Spinal cord (tissue), 10 donors: ENCODE results near the gene STRADB. TPM values are rescaled to one million over a fixed set of nuclear protein-coding genes. Genes with fewer than 3 reads are reported as not detected.

ENCODE experiments used
- DNase-seq, 6 donors: peaks; one replicate each; pipeline versions ENCODE4 v3.0.0 to v3.0.0-alpha.2; 2013 to 2015; ENCODE audit warnings: low spot score in 6 of 6, low read depth in 4 of 6
- H3K27ac ChIP-seq: one replicate; pipeline ENCODE4 v1.5.1; 2013; ENCODE audit warnings: low read depth, low read length, control low read depth
- H3K27me3 ChIP-seq: one replicate; pipeline ENCODE4 v1.6.1; 2013; ENCODE audit warnings: low read length; ENCODE audit not compliant: control insufficient read depth, insufficient read depth
- H3K36me3 ChIP-seq: one replicate; pipeline ENCODE4 v1.6.1; 2013; ENCODE audit warnings: low read length; ENCODE audit not compliant: control insufficient read depth, insufficient read depth
- H3K4me1 ChIP-seq: one replicate; pipeline ENCODE4 v1.6.1; 2013; ENCODE audit warnings: low read length; ENCODE audit not compliant: control insufficient read depth, insufficient read depth
- H3K4me3 ChIP-seq: one replicate; pipeline ENCODE4 v1.5.1; 2013; ENCODE audit warnings: low read depth, low read length, control low read depth
- H3K9me3 ChIP-seq: one replicate; pipeline ENCODE4 v1.6.1; 2013; ENCODE audit warnings: low read length; ENCODE audit not compliant: control insufficient read depth, insufficient read depth
- WGBS: methylation state at CpG from one replicate; pipeline ENCODE4 v1.1.5; 2013; ENCODE audit warnings: missing lambda C conversion rate; ENCODE audit not compliant: insufficient coverage; 5-methylcytosine and 5-hydroxymethylcytosine counted together
- polyA plus RNA-seq, 2 donors: library from polyadenylated mRNA; unstranded; fragments of 120-200 nt; gene quantifications; one replicate each; pipeline ENCODE4 v1.2.1, GENCODE V29; 2013; ENCODE audit not compliant: insufficient read length in 2 of 2
- total RNA-seq, 2 donors: library from RNA; depleted of rRNA in 1 of 2; stranded (reverse); fragments of 120-200 nt in 1 of 2; fragments of >200 nt in 1 of 2; gene quantifications; one replicate each; pipeline versions ENCODE4 v1.2.3 to v1.2.4, GENCODE V29; 2013 to 2014
- donor health status: healthy.

Gene STRADB
- total and polyA plus RNA-seq, 4 donors = 48.3 to 108 (median 78.0) TPM

DNA sequence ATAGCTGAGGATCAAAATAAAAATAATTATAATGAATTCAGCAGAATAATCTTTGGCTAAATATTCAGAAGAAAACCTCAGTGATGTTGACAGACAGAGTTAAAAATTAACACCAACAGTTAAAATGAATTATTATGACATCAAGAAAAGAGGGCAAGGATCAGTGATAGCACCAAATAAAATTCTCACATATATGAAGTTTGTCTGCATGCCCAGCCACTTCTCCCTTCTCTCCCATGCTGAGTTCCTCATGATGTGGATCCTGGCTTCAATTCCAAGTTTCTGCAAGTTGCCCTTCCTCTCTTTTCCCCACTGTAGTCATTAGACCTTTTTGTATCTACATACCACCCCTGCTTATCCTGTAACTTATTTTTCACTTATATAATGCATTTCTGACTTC is 6.8 kb downstream of the STRADB start:
- no peak overlapping the region for H3K4me3 ChIP-seq
- peaks cover 2% of the 10 kb centered on the region for H3K9me3 ChIP-seq
- H3K4me1 ChIP-seq = no peaks in the 10 kb centered on the region
- H3K27me3 ChIP-seq = no peaks in the 10 kb centered on the region
- DNase-seq = no peak
- H3K27ac ChIP-seq = no peak overlapping the region
- H3K36me3 ChIP-seq = peaks cover 5% of the 10 kb centered on the region

DNA sequence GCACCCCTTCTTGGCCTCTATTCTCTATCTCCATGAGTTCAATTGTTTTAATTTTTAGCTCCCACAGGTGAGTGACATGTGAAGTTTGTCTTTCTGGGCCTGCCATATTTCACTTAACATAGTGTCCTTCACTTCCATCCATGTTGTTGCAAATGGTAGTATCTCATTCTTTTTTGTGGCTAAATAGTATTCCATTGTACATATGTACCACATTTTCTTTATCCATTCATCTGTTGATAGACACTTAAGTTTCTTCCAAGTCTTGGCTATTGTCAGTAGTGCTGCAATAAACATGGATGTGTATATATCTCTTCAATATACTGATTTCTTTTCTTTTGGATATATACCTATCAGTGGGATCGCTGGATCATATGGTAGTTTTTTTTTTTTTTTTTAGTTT is 9.0 kb downstream of the STRADB start:
- H3K4me3 ChIP-seq = no peak overlapping the region
- no peak overlapping the region for H3K27ac ChIP-seq
- peaks cover 7% of the 10 kb centered on the region for H3K4me1 ChIP-seq
- H3K9me3 ChIP-seq = peaks cover 2% of the 10 kb centered on the region
- DNase-seq = no peak
- whole genome bisulfite sequencing = no CpG with 5 or more reads among the region's 1 CpG
- H3K36me3 ChIP-seq = peaks cover 19% of the 10 kb centered on the region
- H3K27me3 ChIP-seq = no peaks in the 10 kb centered on the region

DNA sequence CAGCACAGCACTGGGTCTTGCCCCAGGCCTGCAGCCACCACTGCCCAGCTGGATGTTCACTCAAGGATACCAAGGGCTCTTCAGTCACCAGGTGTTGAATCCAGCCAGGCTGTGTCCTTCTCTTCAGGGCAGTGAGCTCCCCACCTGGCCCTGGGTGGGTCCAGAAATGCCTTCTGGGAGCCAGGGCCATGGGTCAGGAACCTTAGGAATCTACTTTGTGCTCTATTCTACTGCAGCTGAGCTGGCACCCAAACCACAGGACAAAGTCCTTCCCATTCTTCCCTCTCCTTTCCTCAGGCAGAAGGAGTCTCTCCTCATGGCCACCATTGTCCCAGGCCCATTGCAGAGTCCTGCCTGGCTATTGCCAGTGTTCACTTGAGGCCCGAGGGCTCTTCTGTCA is 13.0 kb downstream of the STRADB start:
- Histone ChIP-seq H3K27ac (no peak overlapping the region), H3K27me3 (no peaks in the 10 kb centered on the region), H3K36me3 (peaks cover 17% of the 10 kb centered on the region), H3K4me3 (no peak overlapping the region), H3K9me3 (peaks cover 2% of the 10 kb centered on the region), H3K4me1 (peaks cover 10% of the 10 kb centered on the region)
- DNase-seq = no peak
- WGBS = 86% methylated on average over 1 of the region's 1 CpG

DNA sequence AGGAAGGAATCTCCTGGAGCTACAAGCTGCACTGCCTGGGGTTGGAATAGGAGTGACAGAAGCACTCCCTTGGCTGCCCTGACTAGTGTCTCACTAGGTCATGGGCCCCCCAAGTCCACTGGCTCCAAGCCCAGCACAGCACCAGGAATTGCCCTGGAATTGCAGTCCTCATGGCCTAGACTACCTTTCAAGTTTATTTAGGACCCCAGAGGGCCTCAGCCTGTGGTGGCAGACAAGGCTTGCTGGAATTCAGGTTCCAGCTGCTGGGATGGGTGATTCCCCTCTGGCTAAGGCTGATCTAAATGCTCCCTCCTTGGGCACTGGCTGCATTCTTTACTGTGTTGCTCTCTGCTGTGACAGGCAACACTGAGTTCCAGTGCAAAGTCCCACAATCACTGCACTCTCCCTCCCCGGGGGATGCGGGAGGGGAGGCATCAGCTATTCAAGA is 14.0 kb downstream of the STRADB start:
- Histone ChIP-seq H3K36me3 (peaks cover 17% of the 10 kb centered on the region), H3K4me3 (no peak overlapping the region), H3K27me3 (no peaks in the 10 kb centered on the region), H3K9me3 (peaks cover 2% of the 10 kb centered on the region), H3K4me1 (peaks cover 10% of the 10 kb centered on the region), H3K27ac (no peak overlapping the region)
- WGBS = no CpG with 5 or more reads among the region's 2 CpGs
- peak in 1 of 6 donors; percentile 19 for DNase-seq

DNA sequence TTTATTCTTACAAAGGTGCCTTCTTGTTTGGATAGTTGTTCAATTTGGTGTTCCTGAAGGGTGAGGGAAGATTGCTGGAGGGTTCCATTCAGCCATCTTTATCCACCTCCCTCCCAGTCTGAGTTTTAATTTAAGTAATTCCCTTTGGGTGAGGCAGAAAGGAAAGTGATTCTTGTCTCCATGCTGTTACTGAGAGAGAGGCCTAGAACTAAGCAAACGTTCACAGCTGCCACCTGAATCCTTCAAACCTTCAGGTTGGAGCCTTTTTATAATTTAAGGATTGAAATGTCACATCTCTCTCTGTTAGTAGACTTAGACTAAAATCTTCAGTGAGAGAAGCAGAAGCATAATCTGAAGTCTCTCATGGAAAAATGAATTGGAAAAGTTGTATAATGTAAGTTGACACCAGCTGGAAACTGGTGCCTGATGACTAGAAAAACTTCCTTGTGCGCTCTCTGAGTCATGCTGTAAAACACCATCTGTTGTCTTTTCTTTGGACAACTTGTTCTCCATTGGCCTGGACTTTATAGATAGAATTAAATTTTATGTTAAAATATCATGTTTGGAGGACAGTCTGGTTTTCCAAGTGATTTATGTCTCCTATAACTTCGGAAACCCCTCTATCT is 14.6 kb downstream of the STRADB start:
- Histone ChIP-seq H3K4me1 (peaks cover 10% of the 10 kb centered on the region), H3K9me3 (peaks cover 2% of the 10 kb centered on the region), H3K36me3 (peaks cover 17% of the 10 kb centered on the region), H3K4me3 (no peak overlapping the region), H3K27ac (no peak overlapping the region), H3K27me3 (no peaks in the 10 kb centered on the region)
- WGBS = 86% methylated on average over 1 of the region's 3 CpGs
- DNase-seq = peak in 1 of 6 donors; percentile 39

DNA sequence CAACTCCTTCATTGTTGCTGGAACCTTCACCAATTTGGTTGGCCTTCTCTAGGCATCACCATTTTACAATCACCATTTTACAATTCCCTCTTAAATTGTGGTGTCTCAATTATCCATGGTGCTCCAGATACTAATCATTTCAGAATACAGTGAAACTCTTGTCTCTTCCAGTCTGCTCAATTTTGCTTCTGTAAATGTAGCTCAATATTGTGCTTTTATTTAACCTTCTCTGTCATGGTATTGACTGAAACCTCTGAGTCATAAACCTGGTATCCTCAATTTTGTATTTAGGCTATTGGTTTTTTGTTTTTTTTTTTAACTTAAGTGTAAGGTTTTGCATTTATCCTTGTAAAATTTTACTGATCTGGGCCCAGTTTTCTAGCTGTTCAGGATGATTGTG is 16.1 kb downstream of the STRADB start:
- DNase-seq = no peak
- Histone ChIP-seq H3K4me3 (no peak overlapping the region), H3K4me1 (peaks cover 10% of the 10 kb centered on the region), H3K27ac (no peak overlapping the region), H3K27me3 (no peaks in the 10 kb centered on the region), H3K36me3 (peaks cover 15% of the 10 kb centered on the region), H3K9me3 (no peaks in the 10 kb centered on the region)

DNA sequence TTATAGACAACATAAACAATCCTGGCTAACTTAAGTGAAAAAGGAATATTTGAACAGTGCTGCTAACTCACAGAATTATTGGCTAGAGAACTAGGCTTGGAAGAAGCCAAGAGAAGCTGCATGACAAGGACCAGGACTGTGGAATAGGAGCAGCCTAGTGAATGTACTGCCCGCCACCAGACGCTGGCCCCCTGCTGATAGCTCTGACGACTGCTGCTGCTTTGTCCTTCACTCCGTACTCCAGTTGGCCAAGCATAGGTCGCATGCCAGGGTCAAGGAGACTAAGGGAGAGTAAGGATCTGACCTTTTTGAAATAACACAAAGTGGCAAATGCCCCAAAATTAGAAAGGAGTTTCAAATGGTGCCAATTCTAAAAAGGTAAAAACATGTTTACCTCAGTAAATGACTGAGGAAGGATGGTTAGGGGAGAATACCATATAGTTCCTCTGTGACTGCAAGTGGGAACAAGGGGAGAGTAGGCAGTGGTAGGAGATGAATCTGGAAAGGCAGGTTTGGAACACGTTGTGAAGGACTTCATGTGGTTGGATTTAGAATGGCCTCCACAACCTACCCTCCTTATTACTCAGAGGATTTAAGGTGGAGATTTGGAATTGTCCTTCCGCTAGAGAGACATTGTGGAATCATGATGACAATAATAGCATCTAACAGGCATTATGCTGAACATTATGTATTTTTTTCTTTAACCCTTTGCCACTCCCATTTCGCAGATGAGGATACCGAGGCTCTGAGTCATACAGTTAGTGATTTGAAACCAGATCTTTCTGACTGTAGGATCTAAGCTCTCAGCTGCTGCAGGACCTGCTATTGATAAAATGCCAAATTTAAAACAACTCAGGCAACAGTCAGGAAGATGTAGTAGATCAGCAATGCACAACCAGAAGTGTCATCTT is 19.5 kb downstream of the STRADB start:
- Histone ChIP-seq H3K27ac (no peak overlapping the region), H3K9me3 (no peaks in the 10 kb centered on the region), H3K36me3 (peaks cover 2% of the 10 kb centered on the region), H3K4me3 (no peak overlapping the region), H3K27me3 (no peaks in the 10 kb centered on the region), H3K4me1 (no peaks in the 10 kb centered on the region)
- no peak for DNase-seq
- 61% methylated on average over 7 of the region's 9 CpGs for WGBS

DNA sequence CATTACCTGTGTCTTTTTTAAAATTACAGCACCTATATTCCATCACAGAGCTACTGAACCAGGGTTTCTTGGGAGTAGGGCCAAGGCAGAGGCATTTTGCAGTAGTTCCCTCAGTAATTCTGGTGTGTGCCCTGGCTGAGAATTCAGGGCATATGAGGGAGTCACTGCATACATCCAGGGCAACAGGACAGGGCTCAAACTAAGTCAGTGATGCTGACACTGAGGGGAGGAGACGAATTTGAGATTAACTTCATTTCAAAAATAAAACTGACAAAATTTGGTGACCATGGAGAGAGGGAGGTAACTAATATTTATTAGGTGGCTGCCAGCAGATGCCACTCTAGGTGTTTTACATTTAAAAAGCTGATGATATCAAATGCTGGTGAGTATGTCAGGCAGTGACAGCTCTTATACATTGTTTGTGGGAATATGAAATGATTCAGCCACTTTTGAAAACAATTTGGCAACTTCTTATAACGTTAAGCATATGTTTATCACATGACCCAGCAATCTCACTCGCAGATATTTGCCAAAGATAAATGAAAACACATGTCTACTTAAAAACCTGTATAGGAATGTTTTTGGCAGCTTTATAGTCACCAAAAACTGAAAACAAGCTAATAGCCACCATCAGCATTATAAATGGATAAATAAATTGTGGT is 20.3 kb downstream of the STRADB start:
- Histone ChIP-seq H3K27ac (no peak overlapping the region), H3K4me1 (no peaks in the 10 kb centered on the region), H3K36me3 (peaks cover 2% of the 10 kb centered on the region), H3K27me3 (no peaks in the 10 kb centered on the region), H3K4me3 (no peak overlapping the region), H3K9me3 (no peaks in the 10 kb centered on the region)
- WGBS = no CpG with 5 or more reads among the region's 3 CpGs
- DNase-seq = no peak

DNA sequence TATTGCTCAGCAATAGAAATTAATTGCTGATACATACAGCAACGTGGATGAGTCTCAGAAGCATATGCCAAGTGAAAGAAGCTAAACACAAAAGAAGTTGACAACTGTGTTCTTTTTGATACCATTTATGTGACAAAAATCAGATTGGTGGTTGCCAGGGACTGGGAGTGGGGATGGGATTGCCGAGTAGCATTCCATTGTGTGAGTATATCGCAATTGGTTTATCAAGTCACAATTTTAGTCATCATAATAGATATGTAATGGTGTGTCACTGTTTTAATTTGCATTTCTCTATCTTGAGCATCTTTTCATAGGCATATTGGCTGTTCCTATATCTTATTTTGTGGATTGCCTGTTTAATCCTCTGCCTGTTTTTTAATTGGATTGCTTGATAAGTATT is 20.9 kb downstream of the STRADB start:
- Histone ChIP-seq H3K27me3 (no peaks in the 10 kb centered on the region), H3K4me1 (no peaks in the 10 kb centered on the region), H3K4me3 (no peak overlapping the region), H3K27ac (no peak overlapping the region), H3K36me3 (peaks cover 2% of the 10 kb centered on the region), H3K9me3 (no peaks in the 10 kb centered on the region)
- WGBS = no CpG with 5 or more reads among the region's 3 CpGs
- DNase-seq = no peak
